Measurements from ENCODE around the gene SPCS1.

The SPCS1 gene

DNA sequence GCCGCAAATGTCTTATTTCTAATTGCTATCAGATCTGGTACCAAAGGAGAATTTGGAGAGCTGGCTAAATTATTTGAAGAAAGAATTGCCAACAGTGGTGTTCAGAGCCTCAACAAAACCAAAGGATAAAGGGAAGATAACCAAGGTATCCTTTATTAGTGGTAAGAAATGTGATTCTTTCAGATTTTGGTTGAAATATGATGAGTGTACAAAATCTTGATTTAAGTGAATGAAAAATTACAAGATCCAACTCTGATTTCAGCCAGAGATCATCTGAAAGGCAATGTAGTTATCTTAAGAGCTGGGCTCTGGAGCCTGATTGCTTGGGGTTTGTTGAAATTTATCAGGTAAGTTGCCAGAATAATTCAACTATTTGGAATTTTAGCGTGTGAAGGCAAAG is 15.3 kb upstream of the SPCS1 start:
- H3K27ac ChIP-seq = no peak overlapping the region
- no peak overlapping the region for H3K4me3 ChIP-seq

DNA sequence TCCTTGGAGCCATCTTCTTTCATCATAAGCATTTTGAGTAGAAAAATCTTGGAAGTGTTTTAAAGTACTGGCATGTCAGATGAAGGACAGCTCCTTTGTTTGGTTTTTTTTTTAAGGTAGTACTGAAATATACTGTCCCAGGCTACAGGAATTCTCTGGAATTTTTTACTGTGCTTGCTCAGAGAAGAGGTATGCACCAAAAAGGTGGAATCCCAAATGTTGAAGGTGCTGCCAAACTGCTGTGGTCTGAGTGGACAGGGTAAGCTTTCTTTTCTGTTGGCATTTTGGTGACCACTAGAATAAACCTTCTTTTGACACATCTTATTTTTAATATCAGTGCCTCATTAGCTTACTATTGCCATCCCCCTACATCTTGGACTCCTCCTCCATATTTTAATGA is 12.8 kb upstream of the SPCS1 start:
- Histone ChIP-seq H3K4me3 (no peak overlapping the region), H3K27ac (no peak overlapping the region)

DNA sequence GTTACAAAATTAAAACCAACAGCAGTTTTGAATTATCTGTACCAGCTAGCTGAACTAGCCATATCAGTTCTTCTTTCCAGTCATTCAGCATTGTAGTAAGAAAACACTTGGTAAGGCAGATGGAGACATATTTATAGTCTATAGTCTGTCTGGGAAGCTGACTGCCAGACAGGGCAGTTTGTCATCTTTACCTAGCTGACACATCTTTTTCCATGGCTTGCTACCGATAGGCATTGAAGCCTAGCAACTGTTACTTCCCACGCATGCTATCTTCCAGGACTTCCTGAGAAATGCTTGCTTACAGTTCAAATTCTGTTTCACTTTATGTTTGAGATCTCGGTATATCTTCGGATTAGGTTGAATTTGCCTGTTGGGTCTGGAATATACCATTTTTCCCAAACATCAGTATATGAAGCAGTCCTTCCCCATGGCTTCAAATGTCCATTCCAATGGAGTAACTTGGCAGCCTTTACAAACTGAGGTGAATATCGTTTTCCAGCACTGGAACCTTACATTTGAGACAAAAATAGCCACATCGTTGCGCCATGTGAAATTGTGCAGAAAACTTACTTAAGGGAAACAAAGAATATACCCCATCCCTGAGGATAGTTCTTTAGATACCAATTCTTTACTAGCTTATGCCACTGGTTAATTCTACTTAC is 11.2 kb upstream of the SPCS1 start:
- no peak overlapping the region for H3K4me3 ChIP-seq
- no peak overlapping the region for H3K27ac ChIP-seq

- no peak overlapping the region for H3K4me3 ChIP-seq
- peak overlapping the region in 1 of 21 experiments; percentile 38 for H3K27ac ChIP-seq
These were observed 9.9 kb upstream of the SPCS1 start for GRCh38 chr3:52695798-52696671.

DNA sequence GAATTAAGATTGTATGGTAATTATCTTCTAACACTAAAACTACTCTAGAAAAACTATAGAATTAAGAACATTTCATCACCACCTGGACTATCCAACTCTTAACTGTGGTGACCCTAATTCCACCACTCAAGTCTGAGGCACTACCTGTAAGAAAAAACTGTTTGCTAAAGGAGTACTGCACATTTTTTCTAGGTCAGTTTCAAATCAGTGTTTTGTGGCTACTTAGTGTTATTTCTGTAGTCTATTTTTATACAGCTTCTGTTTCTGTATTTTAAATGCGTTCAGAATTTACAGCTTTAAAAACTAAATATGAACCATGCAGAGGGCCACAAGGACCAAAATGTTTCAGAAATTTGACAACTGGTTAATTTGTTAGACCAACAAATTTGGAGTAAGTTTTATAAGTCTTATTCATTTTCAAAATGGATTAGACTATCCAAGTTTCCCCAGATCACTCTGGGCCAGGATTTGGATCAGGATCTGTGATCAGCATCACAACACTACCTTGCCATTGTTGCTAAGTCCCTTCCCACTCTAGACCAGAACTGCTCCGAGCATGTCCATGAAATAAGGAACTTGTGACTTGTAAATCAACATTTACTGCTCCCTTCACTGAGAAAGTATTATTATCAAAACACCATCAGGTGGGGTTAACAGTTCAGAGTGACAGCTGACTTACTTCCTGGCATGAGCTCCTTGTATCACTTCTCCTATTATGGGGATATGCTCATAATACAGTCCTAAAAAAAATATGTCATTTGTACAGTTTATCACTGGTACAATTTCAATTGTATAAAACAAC is 8.9 kb upstream of the SPCS1 start:
- Histone ChIP-seq H3K4me3 (no peak overlapping the region), H3K27ac (peak overlapping the region in 2 of 21 experiments; percentile 9 to 38)

GRCh38 chr3:52697632-52697965 is 8.3 kb upstream of the SPCS1 start:
- H3K4me3 ChIP-seq = no peak overlapping the region
- no peak overlapping the region for H3K27ac ChIP-seq

DNA sequence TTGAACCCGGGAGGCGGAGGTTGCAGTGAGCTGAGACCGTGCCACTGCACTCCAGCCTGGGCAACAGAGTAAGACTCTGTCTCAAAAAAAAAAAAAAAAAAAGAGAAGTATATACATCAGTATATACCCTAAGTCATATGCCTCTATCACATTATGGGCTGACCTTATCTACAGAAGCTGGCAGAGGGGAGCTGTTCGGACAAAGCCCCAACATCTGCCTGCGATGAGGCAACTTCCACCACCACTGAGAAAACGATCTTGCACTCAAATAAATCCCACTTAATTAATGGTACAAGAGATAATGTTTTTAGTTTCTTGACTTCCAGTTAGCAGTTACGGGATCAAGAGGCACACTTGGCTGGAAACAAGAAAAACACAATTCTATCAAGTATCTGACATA is 2.6 kb upstream of the SPCS1 start:
- H3K4me3 ChIP-seq = no peak overlapping the region
- H3K27ac ChIP-seq = peak overlapping the region in 4 of 21 experiments; percentile 26 to 97 (median 93)

DNA sequence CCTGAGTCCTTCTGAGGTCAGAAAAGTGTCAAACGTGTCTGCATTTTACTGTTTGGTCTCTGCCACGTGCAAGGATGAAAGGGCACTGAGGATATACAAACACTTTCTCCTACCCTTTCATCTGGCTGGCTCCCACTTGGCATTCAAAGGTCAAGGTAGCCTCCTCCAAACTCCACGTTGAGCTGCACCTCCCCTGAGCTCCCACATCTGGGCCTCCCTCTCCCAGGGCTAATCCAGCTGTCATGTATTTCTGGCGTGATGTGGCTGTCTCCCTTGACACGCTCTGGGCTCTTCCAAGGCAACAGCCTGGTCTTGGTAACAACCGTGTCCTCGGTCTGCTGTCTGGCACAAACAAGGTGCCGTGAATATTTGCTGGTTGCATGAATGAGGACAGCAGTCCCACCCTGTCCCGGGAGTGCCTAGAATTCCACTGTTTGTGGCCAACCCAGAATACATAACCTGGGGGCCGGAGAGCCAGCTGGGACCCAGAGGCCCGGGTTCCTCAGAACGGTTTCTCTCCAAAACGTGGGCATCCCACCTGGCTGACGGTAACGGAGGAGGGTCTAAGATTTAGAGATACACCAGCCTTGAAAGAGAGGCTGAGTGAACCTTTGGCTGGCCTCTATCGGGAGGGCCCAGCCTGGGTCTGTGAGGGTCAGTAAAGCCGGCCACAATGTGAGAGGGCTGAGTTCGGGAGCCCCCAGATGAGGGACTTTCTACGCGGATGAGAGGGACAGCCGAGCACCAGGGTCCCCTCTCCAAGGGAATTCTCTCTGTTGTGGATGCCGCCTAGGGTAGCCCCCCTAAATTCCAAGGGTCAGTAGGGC is 1.1 kb upstream of the SPCS1 start:
- H3K4me3 ChIP-seq = peak overlapping the region; percentile 62 to 92 (median 71)
- H3K27ac ChIP-seq = peak overlapping the region; percentile 58 to 97 (median 90)

- peak overlapping the region; percentile 58 to 97 (median 90) for H3K27ac ChIP-seq
- peak overlapping the region; percentile 62 to 92 (median 71) for H3K4me3 ChIP-seq
These were observed 543 bp upstream of the SPCS1 start for GRCh38 chr3:52705438-52705687.

GRCh38 chr3:52707585-52707984 is 1.7 kb downstream of the SPCS1 start:
- peak overlapping the region in 1 of 21 experiments; percentile 91 for H3K27ac ChIP-seq

GRCh38 chr3:52710512-52710911 is 4.6 kb downstream of the SPCS1 start:
- Histone ChIP-seq H3K4me3 (no peak overlapping the region), H3K27ac (no peak overlapping the region)

More at GRCh38 chr3:52707585-52707984, 1.7 kb downstream of the SPCS1 start:
- no peak overlapping the region for H3K4me3 ChIP-seq

DNA sequence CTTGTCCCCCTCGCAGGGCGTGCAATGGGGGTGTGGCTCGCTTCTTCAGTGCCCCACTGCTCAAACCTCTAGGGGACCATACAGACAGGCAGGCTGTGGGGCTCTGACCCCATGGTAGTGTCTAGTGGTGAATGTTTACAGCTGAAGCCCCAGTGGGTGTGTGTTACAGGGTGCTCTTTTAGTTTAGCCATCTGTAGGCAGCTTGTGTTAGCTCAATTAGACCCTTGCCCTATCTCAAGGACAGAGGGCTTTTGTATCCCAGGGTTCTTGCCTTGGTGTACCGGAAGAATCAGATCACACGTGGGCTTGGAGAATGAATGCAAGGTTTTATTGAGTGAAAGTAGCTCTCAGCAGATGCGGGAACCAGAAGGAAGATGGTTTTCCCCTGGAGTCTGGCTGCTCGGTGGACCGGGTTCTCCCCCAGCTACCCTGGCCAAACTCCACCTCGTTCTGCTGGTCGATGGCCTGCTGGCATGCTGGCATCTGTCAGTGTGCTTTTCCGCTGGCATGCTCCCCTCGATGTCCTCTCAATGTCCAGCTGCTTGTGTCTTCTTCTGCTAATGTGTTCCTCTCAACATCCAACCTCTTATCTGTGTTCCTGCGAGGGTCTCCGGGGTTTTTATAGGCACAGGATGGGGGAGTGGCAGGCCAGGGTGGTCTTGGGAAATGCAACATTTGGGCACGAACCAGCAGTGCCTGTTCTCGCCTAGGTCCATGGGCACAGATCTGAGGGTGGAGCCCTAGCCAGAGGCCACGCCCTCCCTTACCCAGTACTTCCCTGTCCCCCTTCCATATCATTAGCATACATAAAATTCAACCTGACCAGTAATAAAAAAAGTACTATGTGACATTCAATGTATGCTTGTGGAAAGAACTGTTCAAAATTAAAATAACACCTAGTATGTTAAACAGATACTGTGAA is 6.6 kb downstream of the SPCS1 start:
- peak overlapping the region in 1 of 21 experiments; percentile 21 for H3K27ac ChIP-seq
- H3K4me3 ChIP-seq = no peak overlapping the region

GRCh38 chr3:52714335-52715302 is 8.7 kb downstream of the SPCS1 start:
- peak overlapping the region in 1 of 21 experiments; percentile 35 for H3K27ac ChIP-seq
- H3K4me3 ChIP-seq = no peak overlapping the region

DNA sequence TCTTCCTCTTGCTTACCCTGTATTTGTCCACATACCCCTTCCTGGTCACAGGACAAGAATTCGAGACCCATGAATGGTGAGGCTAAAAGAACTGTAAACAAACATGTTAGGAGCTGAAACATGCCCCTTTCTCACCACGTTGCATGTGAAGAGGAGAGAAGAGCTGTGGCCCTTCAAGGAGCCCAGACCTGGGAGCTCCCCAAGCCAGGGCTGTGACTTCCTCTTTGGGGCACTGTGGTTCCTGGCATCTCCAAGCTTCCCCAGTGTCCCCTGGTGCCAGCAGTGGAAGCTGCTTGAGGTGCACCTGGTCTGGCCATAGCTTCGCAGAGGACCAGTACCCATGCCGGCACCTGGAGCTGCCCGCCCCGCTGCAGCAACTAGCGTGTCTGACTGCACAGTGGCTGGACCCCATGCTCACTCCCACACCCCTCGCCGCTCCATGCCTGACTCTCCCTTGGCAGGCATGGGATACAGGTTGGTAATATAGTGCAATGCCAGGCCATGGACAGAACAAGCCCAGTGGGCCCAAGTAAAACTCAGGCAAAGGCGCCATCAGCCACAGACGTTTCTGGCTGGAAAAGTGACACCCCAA is 9.9 kb downstream of the SPCS1 start:
- H3K27ac ChIP-seq = no peak overlapping the region
- H3K4me3 ChIP-seq = no peak overlapping the region

GRCh38 chr3:52719618-52720017 is 13.7 kb downstream of the SPCS1 start:
- Histone ChIP-seq H3K4me3 (no peak overlapping the region), H3K27ac (no peak overlapping the region)

GRCh38 chr3:52721002-52721729 is 15.3 kb downstream of the SPCS1 start:
- Histone ChIP-seq H3K27ac (peak overlapping the region in 5 of 21 experiments; percentile 4 to 65 (median 31)), H3K4me3 (no peak overlapping the region)

GRCh38 chr3:52721730-52722008 is 15.8 kb downstream of the SPCS1 start:
- peak overlapping the region in 2 of 21 experiments; percentile 4 to 65 for H3K27ac ChIP-seq
- H3K4me3 ChIP-seq = no peak overlapping the region

Data from skin epidermis (tissue), 12 donors.